Bone marrow (tissue), 2 donors: ENCODE measurements around the gene ZNF217.
"Not testable (repeated sequence)": the region's sequence is repeated elsewhere in the genome, so short reads cannot be mapped to it uniquely, and the experiment has no call there.

Experiments used
- DNase-seq, 2 donors: peaks; one replicate each; lab custom pipeline; 2025; lab: John Stamatoyannopoulos, UW

ZNF217 gene

DNA sequence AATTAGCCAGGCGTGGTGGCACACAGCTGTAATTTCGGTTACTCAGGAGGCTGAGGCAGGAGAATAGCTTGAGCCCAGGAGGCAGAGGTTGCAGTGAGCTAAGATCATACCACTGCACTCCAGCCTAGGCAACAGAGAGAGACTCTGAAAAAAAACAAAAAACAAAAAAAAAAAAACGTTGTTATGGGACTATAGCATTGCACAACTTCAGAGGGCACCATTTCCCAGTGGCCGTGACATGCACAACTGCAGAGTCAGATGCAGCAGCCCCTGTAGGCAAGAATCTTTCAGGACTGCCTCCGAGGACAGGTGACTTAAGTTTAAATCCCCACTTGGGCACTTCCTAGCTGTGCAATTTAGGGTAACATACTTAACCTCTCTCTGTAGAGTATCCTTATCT is 64.0 kb downstream of the ZNF217 start:
- DNase-seq = no peak

DNA sequence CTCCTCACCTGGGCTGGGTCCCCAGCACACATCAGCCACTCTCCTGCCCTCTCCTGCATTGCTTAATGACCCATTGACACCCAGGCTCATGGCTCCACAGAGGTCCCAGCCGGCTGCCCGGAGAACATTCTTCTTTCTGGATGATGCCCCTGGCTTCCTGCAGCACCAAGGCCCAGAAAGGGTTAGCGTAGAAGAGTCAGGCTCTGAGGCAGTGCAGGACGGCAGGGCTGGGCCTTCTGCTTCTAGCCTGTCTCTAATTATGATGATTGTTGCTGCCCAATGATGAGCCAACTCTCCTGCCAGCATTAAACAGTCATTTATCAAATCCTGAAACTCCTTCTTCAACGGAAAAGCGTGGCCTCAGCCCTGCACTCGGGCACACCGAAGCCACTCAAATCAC is 66.4 kb downstream of the ZNF217 start:
- DNase-seq = no peak

DNA sequence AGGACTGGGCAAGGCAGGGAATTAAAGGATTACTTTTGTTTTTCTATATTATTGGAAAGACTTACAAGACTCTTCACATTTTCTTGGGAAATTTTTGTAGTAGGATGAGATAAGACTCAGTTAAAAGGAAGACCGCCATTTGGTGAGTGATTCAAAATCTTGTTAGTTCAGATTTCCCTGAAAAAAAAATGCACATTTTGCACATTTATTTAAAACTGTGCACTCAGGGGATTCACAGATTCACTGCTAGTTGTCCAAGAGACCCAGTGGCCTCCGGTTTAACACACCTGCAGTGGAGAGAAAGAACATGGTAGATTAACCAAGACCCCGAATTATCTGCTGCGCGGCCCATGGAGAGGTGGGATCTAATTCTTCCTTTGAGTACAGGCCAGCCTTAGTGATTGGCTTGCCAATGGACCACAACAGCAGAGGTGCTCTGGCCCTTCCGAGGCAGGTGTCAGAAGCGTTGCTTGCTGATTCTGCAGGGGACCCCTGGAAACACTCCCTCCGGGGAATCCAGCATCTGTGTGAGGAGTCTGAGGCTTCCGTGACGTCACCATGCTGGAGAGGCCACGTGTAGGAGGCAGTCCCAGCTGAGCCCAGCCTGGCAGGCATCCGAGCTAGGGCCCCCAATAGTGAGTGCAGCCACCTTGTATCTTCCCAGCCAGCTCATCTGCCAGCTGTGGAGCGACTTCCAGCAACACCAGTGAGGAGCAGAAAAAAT is 68.9 kb downstream of the ZNF217 start:
- DNase-seq = no peak

DNA sequence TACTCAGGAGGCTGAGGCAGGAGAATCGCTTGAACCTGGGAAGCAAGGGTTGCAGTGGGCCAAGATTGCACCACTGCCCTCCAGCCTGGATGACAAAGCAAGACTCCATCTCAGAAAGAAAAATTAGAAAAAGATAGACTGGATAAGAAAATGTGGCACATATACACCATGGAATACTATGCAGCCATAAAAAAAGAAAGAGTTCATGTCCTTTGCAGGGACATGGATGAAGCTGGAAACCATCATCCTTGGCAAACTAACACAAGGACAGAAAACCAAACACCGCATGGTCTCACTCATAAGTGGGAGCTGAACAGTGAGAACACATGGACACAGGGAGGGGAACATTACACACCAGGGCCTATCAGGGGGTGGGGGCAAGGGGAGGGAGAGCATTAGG is 70.0 kb downstream of the ZNF217 start:
- not testable (repeated sequence) for DNase-seq

DNA sequence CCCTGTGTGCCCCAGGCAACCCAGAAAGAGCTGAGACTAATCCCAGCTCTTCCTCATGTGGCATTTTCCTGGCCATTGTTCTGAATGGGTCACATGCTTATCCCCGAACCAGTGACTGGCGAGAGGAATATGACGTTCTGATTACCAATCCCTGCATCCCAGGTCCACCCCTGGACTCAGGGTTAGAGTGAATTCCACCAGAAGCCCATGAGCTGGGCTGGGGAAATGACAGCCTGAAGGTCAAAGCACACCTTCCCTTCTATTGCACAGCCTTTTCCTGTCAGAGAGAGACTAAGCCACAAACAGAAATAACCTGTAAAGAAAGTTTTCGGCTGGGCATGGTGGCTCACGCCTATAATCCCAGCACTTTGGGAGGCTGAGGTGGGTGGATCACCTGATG is 70.9 kb downstream of the ZNF217 start:
- DNase-seq = no peak

DNA sequence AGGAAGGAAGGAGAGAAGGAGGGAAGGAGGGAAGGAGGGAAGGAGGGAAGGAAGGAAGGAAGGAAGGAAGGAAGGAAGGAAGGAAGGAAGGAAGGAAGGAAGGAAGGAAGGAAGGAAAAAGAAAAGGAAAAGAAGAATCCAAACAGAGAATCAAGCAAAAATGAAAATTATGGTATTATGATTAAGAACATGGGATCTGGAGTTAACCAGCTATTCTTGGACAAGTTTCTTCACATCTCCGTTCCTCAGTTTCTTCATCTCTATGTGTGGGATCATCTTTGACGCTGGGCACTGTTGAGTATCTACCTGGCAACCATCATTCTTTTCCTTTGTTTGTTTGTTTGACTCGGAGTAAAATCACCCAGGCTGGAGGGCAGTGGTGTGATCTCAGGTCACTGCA is 71.6 kb downstream of the ZNF217 start:
- DNase-seq = no peak

DNA sequence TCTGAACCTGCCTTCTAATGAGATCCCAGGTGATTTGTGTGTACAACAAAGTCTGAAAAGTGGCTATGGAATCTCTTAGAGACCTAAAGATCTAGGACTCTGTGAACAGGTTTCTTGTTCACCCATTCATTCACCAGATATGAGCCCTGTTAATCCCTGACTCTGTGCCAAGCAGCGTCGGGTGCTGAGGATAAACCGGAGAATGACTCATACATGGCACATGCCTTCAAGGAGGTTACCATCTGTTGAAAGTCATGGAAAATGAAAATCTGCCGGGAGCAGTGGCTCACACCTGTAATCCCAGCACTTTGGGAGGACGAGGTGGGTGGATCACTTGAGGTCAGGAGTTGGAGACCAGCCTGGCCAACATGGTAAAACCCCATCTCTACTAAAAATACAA is 72.2 kb downstream of the ZNF217 start:
- not testable (repeated sequence) for DNase-seq

DNA sequence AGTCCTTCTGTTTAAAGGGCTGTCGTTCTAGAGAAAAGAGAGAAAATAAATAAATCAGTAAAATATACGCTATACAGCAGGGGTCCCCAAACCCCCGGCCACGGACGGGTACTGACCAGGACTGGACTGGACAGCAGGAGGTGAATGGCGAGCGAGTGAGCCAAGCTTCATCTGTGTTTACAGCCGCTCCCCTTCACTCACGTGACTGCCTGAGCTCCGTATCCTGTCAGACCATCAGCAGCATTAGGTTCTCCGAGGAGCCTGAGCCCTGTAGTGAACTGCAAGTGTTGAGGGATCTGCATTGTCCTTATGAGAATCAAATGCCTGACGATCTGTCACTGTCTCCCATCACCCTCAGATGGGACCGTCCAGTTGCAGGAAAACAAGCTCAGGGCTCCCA is 76.5 kb downstream of the ZNF217 start:
- no peak for DNase-seq
